Osteoblast (primary cell): Measurements from ENCODE around the gene IGDCC3. TPM values are rescaled to one million over a fixed set of nuclear protein-coding genes. Genes with fewer than 3 reads are reported as not detected.
A peak's percentile ranks its signal among the peaks of the same experiment; 100 is the strongest.

Source experiments
- DNase-seq: peaks from one replicate; pipeline ENCODE4 v3.0.0; 2011; ENCODE audit warnings: low spot score, mixed read lengths; ENCODE audit not compliant: insufficient read length; ENCODE audit errors: missing footprints
- H2AFZ ChIP-seq: 2 replicates; pipeline ENCODE4 v1.6.0; 2011; ENCODE audit warnings: mild to moderate bottlenecking, low read length
- H3K27ac ChIP-seq: 2 replicates; pipeline ENCODE4 v1.5.1; 2011; ENCODE audit warnings: mild to moderate bottlenecking, low read depth, low read length, moderate library complexity
- H3K27me3 ChIP-seq: 2 replicates; pipeline ENCODE4 v1.6.0; 2012; ENCODE audit warnings: mild to moderate bottlenecking, control low read depth, inconsistent platforms, low read length, moderate library complexity; ENCODE audit not compliant: insufficient read depth
- H3K36me3 ChIP-seq: 2 replicates; pipeline ENCODE4 v1.5.1; 2011; ENCODE audit warnings: mild to moderate bottlenecking, low read length, control low read depth, moderate library complexity; ENCODE audit not compliant: insufficient read depth
- H3K4me1 ChIP-seq: 2 replicates; pipeline ENCODE4 v1.5.1; 2011; ENCODE audit warnings: mild to moderate bottlenecking, low read length, control low read depth, moderate library complexity; ENCODE audit not compliant: insufficient read depth
- H3K4me2 ChIP-seq: 2 replicates; pipeline ENCODE4 v1.6.0; 2011; ENCODE audit warnings: mild to moderate bottlenecking, low read length; ENCODE audit not compliant: insufficient read depth
- H3K4me3 ChIP-seq: fragments of 200-600 bp; sonication (generic); 3 replicates; pipeline ENCODE4 v1.5.1; 2012; ENCODE audit warnings: mild to moderate bottlenecking, low read length, inconsistent platforms; ENCODE audit not compliant: insufficient read depth
- H3K79me2 ChIP-seq: 2 replicates; pipeline ENCODE4 v1.6.0; 2012; ENCODE audit warnings: mild to moderate bottlenecking, low read length, control low read depth, inconsistent platforms; ENCODE audit not compliant: insufficient read depth
- H3K9me3 ChIP-seq: 2 replicates; pipeline ENCODE4 v1.5.1; 2011; ENCODE audit warnings: low read depth, low read length, control low read depth
- H4K20me1 ChIP-seq: 2 replicates; pipeline ENCODE4 v1.6.0; 2012; ENCODE audit warnings: mild to moderate bottlenecking, low read length, control low read depth; ENCODE audit not compliant: insufficient read depth
- CTCF ChIP-seq: IDR thresholded peaks from 2 replicates; pipeline ENCODE4 v1.5.1; 2011; ENCODE audit warnings: mild to moderate bottlenecking, low read depth, low read length, moderate library complexity; ENCODE audit errors: extremely low read depth
- total RNA-seq: library from RNA; depleted of rRNA; stranded (reverse); fragments of >200 nt; gene quantifications from 2 replicates; pipeline ENCODE4 v1.2.3, GENCODE V29; 2012

IGDCC3 gene
- total RNA-seq, 1 donor = not detected

GRCh38 chr15:65338366-65338765, 39.4 kb downstream of the IGDCC3 start:
- Histone ChIP-seq H3K4me2 (no peak overlapping the region), H3K27me3 (peaks cover 28% of the 10 kb centered on the region), H3K36me3 (no peaks in the 10 kb centered on the region), H3K79me2 (no peaks in the 10 kb centered on the region), H2AFZ (no peak overlapping the region), H3K9me3 (no peaks in the 10 kb centered on the region), H3K4me1 (no peaks in the 10 kb centered on the region), H3K27ac (no peak overlapping the region), H4K20me1 (no peaks in the 10 kb centered on the region), H3K4me3 (no peak overlapping the region)
- DNase-seq = no peak
- no peak for TF ChIP-seq CTCF

GRCh38 chr15:65337436-65338070, 40.2 kb downstream of the IGDCC3 start:
- Histone ChIP-seq H3K27ac (no peak overlapping the region), H3K36me3 (no peaks in the 10 kb centered on the region), H4K20me1 (no peaks in the 10 kb centered on the region), H3K27me3 (peaks cover 28% of the 10 kb centered on the region), H2AFZ (no peak overlapping the region), H3K4me3 (no peak overlapping the region), H3K4me2 (no peak overlapping the region), H3K9me3 (no peaks in the 10 kb centered on the region), H3K4me1 (no peaks in the 10 kb centered on the region), H3K79me2 (no peaks in the 10 kb centered on the region)
- no peak for TF ChIP-seq CTCF
- peak; percentile 51 for DNase-seq

- DNase-seq = no peak
- Histone ChIP-seq H4K20me1 (no peaks in the 10 kb centered on the region), H3K9me3 (no peaks in the 10 kb centered on the region), H2AFZ (no peak overlapping the region), H3K36me3 (no peaks in the 10 kb centered on the region), H3K4me1 (no peaks in the 10 kb centered on the region), H3K4me2 (no peak overlapping the region), H3K27me3 (peaks cover 28% of the 10 kb centered on the region), H3K79me2 (no peaks in the 10 kb centered on the region), H3K27ac (no peak overlapping the region), H3K4me3 (no peak overlapping the region)
- no peak for TF ChIP-seq CTCF
These were observed 41.0 kb downstream of the IGDCC3 start for GRCh38 chr15:65336493-65337435.
